Tibial nerve (tissue), 3 donors: ENCODE results near the gene SPECC1.

Source experiments
- POLR2A ChIP-seq, 2 donors: fragments of 450-650 bp; IDR thresholded peaks; one replicate each; pipeline ENCODE4 v1.6.1; 2017; ENCODE audit warnings: antibody characterized with exemption in 2 of 2, mild to moderate bottlenecking in 2 of 2, moderate library complexity in 2 of 2
- TF ChIP-seq, protein P1 (sequence below), 5 experiments: fragments of 200-600 bp in 3 of 5; fragments of 450-650 bp in 2 of 5; sonication (generic) in 3 of 5; IDR thresholded peaks; one replicate each; pipeline ENCODE4 v1.5.1; 2016 to 2019; ENCODE audit warnings: antibody characterized with exemption in 5 of 5, mild to moderate bottlenecking in 3 of 5, moderate library complexity in 2 of 5

DNA sequence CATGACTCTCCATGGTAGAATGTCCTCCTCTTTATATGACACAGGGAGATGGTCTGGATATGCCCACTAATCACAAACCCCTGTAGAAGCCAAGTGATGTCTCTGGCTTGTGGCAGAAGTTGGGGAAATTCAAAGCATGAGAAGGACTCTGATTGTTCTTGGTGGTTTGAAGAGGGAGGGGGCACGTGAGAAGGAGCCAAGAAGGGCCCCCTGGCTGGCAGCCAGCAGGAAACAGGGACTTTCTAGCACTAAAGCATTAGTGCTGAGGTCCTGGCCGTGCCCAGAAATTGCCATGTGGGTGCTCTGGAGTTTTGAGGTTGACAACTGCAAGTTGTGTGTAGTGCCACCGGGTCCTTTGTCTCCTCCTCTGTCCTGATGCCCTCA lies 258.3 kb downstream of the SPECC1 start:
- TF ChIP-seq, protein P1, sequence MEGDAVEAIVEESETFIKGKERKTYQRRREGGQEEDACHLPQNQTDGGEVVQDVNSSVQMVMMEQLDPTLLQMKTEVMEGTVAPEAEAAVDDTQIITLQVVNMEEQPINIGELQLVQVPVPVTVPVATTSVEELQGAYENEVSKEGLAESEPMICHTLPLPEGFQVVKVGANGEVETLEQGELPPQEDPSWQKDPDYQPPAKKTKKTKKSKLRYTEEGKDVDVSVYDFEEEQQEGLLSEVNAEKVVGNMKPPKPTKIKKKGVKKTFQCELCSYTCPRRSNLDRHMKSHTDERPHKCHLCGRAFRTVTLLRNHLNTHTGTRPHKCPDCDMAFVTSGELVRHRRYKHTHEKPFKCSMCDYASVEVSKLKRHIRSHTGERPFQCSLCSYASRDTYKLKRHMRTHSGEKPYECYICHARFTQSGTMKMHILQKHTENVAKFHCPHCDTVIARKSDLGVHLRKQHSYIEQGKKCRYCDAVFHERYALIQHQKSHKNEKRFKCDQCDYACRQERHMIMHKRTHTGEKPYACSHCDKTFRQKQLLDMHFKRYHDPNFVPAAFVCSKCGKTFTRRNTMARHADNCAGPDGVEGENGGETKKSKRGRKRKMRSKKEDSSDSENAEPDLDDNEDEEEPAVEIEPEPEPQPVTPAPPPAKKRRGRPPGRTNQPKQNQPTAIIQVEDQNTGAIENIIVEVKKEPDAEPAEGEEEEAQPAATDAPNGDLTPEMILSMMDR (IDR thresholded peaks at IDR 0.05) = no peak
- TF ChIP-seq POLR2A (IDR thresholded peaks at IDR 0.05) = no peak
